ENCODE results near the gene NSMF.

NSMF gene

DNA sequence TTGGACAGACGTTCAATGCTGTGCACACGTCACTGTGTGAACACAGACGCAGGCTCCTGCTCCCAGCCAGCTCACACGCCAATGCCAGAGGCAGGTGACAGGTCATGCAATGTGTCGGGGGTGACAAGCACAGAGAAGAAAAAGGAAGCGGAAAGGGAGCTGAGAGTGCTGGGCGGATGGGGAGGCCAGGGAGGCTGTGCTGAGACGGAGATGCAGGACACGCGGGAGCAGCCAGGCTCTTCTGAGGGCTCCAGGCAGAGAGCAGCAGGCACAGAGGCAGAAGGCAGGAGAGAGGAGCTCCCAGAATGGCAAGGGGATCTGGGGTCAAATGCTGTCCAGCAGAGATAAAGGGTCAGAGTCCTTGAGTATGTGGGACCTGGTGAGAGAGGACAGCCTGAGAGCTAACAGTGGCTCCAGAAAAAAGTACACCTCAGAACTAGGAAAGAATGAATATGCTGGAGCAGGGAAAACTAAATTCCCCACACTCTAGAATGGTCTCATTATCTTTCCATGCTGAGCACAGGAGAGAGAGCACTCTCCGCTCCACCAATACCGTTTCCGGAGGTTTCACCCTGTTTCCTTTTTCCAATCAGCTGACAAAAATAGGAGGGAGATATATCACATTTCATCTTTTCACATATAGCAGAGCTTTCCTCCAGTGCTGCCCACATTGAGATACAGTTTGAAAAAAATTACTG lies 32.8 kb upstream of the NSMF start:
- in situ Hi-C loops (cut with HindIII; ENCODE audit: low sequenced_read_pairs) = no loop called here
- H3K4me3 ChIP-seq (ENCODE audit: low read depth, low read length) = no peak overlapping the region
- DNase-seq (ENCODE audit: low read depth, low spot score) = no peak
- TF ChIP-seq, protein P1, sequence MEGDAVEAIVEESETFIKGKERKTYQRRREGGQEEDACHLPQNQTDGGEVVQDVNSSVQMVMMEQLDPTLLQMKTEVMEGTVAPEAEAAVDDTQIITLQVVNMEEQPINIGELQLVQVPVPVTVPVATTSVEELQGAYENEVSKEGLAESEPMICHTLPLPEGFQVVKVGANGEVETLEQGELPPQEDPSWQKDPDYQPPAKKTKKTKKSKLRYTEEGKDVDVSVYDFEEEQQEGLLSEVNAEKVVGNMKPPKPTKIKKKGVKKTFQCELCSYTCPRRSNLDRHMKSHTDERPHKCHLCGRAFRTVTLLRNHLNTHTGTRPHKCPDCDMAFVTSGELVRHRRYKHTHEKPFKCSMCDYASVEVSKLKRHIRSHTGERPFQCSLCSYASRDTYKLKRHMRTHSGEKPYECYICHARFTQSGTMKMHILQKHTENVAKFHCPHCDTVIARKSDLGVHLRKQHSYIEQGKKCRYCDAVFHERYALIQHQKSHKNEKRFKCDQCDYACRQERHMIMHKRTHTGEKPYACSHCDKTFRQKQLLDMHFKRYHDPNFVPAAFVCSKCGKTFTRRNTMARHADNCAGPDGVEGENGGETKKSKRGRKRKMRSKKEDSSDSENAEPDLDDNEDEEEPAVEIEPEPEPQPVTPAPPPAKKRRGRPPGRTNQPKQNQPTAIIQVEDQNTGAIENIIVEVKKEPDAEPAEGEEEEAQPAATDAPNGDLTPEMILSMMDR (IDR thresholded peaks at IDR 0.05; ENCODE audit: low read depth, low read length) = no peak

DNA sequence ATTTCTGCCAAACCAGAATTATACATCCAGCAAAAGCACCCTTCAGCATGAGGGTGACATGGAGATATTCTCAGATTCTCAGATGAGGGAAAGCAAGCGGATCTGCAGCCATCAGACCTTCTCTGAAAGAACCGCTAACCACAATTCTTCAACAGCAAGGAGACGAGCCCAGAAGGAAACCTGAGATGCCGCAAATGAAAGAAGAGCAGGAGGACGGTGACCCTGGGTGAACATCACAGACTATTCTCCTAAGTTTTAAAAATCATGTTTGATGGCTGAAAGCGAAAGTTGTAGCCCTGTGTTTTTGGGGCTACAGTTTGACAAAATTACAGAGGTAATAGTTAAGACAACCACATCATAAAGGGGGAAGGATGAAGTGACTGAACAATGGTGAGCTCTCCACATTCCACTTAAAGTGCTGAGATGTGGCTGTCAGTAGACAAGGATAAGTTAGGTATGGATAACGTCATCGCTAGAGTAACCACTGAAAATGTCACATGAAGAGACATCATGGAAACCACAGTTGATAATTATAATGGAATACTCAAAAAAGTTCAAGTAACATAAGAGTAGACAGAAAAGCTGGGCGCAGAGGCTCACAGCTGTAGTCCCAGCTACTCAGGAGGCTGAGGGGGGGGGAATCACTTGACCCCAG lies 31.5 kb upstream of the NSMF start:
- TF ChIP-seq, protein P1 (IDR thresholded peaks at IDR 0.05; ENCODE audit: low read depth, low read length) = no peak
- no peak overlapping the region for H3K4me3 ChIP-seq (ENCODE audit: low read depth, low read length)
- in situ Hi-C loops (cut with HindIII; ENCODE audit: low sequenced_read_pairs) = no loop called here
- no peak for DNase-seq (ENCODE audit: low read depth, low spot score)

DNA sequence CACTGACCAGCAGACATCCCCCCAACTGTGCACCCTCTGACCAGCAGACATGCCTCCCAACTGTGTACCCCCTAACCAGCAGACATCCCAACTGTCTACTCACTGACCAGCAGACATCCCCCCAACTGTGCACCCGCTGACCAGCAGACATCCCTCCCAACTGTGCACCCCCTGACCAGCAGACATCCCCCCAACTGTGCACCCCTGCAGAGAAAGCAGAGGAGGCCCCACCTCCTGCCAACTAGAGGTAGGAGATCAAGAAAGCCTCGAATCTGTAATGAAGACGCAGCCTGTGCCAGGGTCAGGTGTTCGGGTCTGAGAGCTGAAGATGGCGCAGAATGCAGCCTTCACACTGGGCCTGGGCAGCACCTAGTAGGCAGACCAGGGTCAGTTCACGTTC lies 29.8 kb upstream of the NSMF start:
- TF ChIP-seq, protein P1 (IDR thresholded peaks at IDR 0.05; ENCODE audit: low read depth, low read length) = no peak
- H3K4me3 ChIP-seq (ENCODE audit: low read depth, low read length) = no peak overlapping the region
- in situ Hi-C loops (cut with HindIII; ENCODE audit: low sequenced_read_pairs) = no loop called here
- DNase-seq (ENCODE audit: low read depth, low spot score) = no peak

DNA sequence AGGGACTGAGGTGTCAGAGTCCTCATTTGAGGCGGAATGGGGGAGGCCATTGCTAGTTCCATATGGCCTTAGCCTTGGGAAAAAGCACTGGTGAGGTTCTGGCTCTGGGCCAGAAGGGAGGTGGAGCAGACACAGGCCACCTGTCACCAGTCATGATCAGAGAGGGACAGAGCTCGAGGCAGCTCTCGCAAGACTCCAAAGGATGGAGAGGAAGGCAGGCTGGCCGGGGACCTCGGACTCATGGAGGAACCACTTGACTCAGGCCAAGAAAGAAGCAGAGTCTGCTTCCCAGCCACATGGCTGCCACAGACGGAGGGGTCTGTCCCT lies 29.2 kb upstream of the NSMF start:
- TF ChIP-seq, protein P1 (IDR thresholded peaks at IDR 0.05; ENCODE audit: low read depth, low read length) = no peak
- H3K4me3 ChIP-seq (ENCODE audit: low read depth, low read length) = no peak overlapping the region
- in situ Hi-C loops (cut with HindIII; ENCODE audit: low sequenced_read_pairs) = no loop called here
- DNase-seq (ENCODE audit: low read depth, low spot score) = no peak

DNA sequence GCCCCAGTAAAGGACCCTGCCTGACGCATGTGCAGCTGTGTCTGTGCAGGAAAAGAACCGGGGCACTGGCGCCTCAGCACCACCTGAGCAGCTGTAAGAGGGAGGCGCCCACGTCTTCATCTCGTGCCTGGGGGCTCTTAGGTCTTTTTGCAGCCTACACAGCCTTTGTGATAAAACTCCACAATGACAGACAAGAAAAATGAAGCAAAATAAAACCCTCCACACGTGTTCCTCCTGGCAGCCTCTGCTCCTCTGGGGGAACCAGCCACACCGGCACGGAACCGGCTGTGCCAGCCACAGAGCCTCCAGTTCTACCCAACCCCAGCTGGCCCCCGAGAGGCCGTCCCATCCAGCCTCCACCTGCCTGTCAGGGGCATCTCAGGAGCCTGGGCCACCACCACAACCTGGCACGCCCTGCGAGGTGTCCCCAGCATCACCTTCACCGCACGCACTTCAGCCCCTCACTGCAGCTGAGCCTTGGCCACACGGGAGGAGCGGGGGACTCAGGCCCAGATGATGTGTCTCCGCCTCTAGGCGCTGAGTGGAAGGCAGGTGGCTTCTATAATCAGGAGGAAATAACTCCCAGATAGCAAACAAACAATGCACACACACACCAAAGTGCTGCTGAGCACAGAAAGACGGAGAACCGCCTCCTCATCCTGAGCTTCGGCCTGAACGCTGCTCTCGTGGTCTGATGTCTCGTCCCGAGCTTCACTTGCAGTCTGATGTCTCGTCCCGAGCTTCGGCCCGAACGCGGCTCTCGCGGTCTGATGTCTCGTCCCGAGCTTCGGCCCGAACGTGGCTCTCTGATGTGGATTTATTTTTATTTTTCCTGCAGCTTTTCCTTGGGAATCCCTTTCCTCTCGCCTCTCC lies 28.6 kb upstream of the NSMF start:
- in situ Hi-C loops (cut with HindIII; ENCODE audit: low sequenced_read_pairs) = no loop called here
- TF ChIP-seq, protein P1 (IDR thresholded peaks at IDR 0.05; ENCODE audit: low read depth, low read length) = no peak
- DNase-seq (ENCODE audit: low read depth, low spot score) = no peak
- no peak overlapping the region for H3K4me3 ChIP-seq (ENCODE audit: low read depth, low read length)

DNA sequence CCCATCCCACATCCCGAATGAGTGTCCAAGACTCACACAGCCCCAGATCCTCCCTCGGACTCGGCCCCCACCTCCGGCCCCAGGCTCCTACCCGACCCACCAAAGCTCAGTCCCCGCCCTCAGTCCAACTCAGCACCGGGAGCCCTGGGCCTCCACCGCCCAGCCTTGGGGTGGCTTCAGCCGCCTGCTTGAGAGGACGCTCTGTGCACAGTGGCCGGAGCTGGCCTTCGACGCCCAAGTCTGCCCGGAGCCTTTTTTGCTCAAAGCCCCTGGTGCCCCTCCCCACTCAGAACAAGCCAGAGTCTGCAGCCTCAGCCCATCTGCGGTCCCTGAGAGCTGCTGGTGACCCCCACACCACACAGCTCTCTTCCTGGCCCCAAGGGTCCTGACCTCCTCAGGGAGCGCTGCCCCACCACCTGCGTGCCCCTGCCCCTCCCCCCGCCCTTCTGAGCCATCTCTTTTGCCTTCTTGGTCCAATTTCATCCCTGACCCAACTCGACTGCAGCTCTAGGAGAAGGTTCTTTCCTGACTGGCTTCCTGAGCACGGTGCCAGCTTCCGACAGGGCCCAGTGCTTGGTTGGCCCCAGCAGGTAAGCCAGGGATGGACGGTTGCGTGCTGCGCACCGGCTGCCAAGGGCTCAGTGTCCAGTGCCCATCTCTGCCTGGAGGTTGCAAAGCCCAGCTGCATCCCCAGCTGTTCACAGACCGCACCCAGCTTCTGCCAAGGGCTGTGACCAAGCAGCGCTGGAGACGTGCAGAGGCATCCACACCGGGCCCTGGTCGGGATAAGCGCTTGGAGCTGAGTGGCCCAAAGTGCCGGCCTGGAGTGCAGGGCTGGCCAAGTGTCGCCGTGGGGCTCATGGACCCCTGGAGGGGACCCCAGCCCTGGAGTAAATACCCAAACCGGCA lies 27.7 kb upstream of the NSMF start:
- no peak for DNase-seq (ENCODE audit: low read depth, low spot score)
- in situ Hi-C loops (cut with HindIII; ENCODE audit: low sequenced_read_pairs) = no loop called here
- H3K4me3 ChIP-seq (ENCODE audit: low read depth, low read length) = no peak overlapping the region
- TF ChIP-seq, protein P1 (IDR thresholded peaks at IDR 0.05; ENCODE audit: low read depth, low read length) = no peak

Measured in astrocyte of the spinal cord (primary cell).